ENCODE data around the gene ZNF778. TPM values are rescaled to one million over a fixed set of nuclear protein-coding genes. Genes with fewer than 3 reads are reported as not detected.
A peak's percentile ranks its signal among the peaks of the same experiment; 100 is the strongest.

Gene ZNF778
- total RNA-seq, 1 donor from 2014 or later: 15.5 TPM

DNA sequence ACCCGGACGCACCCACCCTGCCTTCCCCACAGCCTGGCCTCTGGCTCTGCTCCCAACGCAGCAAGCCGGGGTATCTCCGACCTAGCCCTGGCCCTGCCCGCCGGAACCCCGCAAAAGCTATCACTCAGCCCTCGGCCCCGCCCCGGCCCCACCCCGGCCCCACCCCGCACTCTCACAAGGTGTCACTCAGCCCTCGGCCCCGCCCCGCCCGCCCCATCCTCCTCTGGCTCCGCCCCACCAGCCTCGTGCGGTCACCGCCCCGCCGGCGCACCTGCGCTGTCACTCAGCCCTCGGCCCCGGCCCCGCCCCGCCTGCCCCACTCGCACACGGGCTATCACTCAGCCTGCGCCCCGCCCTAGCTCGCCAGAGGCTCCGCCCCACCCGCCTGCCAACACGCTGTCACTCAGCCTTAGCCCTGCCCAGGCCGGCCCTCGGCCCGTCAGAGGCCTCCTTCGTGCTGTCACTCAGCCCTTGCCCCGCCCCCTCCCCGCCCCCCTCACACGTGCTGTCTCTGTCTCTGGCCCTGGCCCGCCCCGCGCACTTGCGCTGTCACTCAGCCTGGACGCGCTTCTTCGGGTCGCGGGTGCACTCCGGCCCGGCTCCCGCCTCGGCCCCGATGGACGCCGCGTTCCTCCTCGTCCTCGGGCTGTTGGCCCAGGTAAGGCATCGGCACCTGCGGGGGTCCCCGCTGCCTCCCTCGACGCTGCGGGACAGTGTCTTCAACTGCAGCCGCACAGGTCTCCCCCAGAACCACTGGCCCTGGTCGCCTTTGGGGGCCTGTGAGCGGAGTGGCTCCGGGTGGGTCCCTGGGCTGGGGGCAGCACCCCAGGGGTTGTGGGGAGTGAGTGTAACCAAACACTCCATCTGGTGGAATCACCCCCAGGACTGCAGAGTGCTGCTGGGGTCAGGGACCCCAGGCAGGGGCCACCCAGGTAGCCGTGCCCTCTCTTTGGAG, 46.0 kb upstream of the ZNF778 start, which contains the start of gene CDH15:
Gene CDH15 (plus strand): TSS at position 533 of the 955 bp plus-strand sequence. CDS start 84 bp downstream, at position 617.
- H3K27me3 Mint-ChIP-seq (ENCODE audit: low read depth): peaks cover 22% of the 10 kb centered on the region
- TF ChIP-seq, protein P1, sequence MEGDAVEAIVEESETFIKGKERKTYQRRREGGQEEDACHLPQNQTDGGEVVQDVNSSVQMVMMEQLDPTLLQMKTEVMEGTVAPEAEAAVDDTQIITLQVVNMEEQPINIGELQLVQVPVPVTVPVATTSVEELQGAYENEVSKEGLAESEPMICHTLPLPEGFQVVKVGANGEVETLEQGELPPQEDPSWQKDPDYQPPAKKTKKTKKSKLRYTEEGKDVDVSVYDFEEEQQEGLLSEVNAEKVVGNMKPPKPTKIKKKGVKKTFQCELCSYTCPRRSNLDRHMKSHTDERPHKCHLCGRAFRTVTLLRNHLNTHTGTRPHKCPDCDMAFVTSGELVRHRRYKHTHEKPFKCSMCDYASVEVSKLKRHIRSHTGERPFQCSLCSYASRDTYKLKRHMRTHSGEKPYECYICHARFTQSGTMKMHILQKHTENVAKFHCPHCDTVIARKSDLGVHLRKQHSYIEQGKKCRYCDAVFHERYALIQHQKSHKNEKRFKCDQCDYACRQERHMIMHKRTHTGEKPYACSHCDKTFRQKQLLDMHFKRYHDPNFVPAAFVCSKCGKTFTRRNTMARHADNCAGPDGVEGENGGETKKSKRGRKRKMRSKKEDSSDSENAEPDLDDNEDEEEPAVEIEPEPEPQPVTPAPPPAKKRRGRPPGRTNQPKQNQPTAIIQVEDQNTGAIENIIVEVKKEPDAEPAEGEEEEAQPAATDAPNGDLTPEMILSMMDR (conservative IDR thresholded peaks at IDR 0.05): no peak
- no peaks in the 10 kb centered on the region for H3K9me3 Mint-ChIP-seq
- peaks cover 4% of the 10 kb centered on the region for H3K4me1 Mint-ChIP-seq
- H3K27ac Mint-ChIP-seq (ENCODE audit: unreplicated experiment): no peak within 1 kb of the TSS
- H3K36me3 Mint-ChIP-seq (ENCODE audit: low read depth): no peaks in the 10 kb centered on the region
- peak; percentile 79 for DNase-seq (ENCODE audit: low read depth, low spot score)
- peak within 1 kb of the TSS; percentile 38 for H3K4me3 Mint-ChIP-seq

DNA sequence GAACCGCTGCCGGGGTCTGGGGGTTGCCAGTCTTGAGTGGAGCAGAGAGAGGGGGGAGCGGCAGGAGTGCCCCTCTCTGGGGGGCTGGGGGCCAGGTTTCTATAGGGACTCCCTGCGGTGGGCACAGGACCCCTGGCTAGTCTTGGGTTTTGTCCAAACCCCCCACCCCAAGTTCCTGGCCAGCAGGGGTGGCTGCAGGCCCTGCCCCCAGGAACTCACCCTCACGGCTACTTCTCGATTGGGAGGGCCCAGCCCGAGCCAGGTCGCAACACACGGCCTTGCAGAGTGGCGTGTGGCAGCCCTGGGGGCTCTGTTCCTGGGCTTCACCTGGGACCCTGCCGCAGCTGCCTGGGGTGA, 45.4 kb upstream of the ZNF778 start:
- Mint-ChIP-seq H3K4me1 (peaks cover 4% of the 10 kb centered on the region), H3K4me3 (no peak overlapping the region), H3K27ac (ENCODE audit: unreplicated experiment) (no peak overlapping the region), H3K36me3 (ENCODE audit: low read depth) (no peaks in the 10 kb centered on the region), H3K9me3 (no peaks in the 10 kb centered on the region), H3K27me3 (ENCODE audit: low read depth) (peaks cover 22% of the 10 kb centered on the region)
- TF ChIP-seq, protein P1 (conservative IDR thresholded peaks at IDR 0.05): no peak
- no peak for DNase-seq (ENCODE audit: low read depth, low spot score)

DNA sequence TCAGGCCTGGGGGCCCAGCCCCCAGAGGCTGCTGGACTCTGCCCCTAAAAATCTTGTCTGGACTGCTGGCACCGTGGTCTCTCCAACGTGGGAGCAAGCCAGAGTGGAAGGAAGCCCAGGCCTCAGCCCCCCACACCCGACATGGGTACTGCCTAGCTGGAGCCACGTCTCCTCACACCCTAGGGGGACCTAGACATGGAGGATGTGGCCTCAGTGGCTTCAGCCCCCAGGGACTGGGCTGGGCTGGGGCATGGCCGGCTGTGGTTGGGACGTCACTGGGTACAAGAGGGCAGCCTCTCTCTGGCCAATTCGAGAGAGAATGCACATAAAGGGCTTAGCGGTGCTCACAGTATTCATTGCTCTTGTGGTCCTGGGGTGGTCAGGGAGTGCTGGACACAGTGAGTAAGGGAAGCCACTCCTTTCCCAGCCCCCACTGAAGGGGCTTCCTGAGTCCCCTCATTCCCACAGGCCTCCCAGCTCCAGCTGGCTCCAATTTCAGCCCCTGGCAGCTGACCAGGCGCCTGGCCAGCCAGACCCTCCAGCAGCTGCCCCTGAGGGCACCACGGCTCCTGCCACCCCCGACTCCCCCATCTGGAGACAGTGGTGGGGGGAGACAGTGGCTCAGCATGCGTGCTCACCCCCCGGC, 44.9 kb upstream of the ZNF778 start:
- H3K4me1 Mint-ChIP-seq: peaks cover 4% of the 10 kb centered on the region
- DNase-seq (ENCODE audit: low read depth, low spot score): no peak
- TF ChIP-seq, protein P1 (conservative IDR thresholded peaks at IDR 0.05): no peak
- peaks cover 22% of the 10 kb centered on the region for H3K27me3 Mint-ChIP-seq (ENCODE audit: low read depth)
- H3K27ac Mint-ChIP-seq (ENCODE audit: unreplicated experiment): no peak overlapping the region
- no peaks in the 10 kb centered on the region for H3K9me3 Mint-ChIP-seq
- no peaks in the 10 kb centered on the region for H3K36me3 Mint-ChIP-seq (ENCODE audit: low read depth)
- no peak overlapping the region for H3K4me3 Mint-ChIP-seq

DNA sequence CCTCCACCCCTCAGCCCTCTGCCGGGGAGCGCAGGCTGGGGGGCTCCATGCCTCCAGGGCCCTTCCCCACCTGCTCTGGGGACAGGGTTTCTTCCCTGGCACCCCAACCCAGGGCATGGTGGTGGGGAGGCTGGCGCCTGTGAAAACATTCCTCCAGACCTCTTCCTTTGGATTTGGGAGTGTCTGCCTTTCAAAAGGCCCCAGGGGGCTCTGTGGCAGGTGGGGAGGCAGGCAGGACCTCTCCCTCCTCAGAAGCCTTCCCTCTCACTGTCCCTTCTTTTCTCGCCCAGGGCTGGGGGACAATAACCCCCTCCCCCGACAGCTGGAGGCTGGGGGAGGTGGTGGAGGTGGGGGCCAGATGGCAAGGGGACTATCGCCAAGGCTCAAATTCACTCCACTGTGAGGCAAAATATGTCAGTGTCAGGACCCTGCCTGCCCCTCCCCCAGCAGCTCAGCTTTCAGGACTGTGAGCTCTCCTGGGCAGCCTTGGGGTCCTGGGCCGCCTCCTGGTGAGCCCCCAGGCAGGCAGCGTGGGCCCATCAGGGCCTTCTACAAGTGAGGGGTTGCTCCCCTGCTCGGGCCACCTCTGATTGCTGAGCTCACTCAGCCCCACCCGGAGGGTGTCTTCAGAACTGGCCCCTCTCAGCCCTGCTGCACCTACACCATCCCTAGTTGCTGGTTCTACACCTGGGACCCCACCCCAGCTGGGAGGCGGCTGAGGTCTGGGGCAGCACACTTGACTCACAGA, 44.2 kb upstream of the ZNF778 start:
- H3K9me3 Mint-ChIP-seq: no peaks in the 10 kb centered on the region
- DNase-seq (ENCODE audit: low read depth, low spot score): no peak
- H3K27ac Mint-ChIP-seq (ENCODE audit: unreplicated experiment): no peak overlapping the region
- H3K27me3 Mint-ChIP-seq (ENCODE audit: low read depth): peaks cover 22% of the 10 kb centered on the region
- H3K4me3 Mint-ChIP-seq: no peak overlapping the region
- TF ChIP-seq, protein P1 (conservative IDR thresholded peaks at IDR 0.05): no peak
- no peaks in the 10 kb centered on the region for H3K36me3 Mint-ChIP-seq (ENCODE audit: low read depth)
- peaks cover 4% of the 10 kb centered on the region for H3K4me1 Mint-ChIP-seq

DNA sequence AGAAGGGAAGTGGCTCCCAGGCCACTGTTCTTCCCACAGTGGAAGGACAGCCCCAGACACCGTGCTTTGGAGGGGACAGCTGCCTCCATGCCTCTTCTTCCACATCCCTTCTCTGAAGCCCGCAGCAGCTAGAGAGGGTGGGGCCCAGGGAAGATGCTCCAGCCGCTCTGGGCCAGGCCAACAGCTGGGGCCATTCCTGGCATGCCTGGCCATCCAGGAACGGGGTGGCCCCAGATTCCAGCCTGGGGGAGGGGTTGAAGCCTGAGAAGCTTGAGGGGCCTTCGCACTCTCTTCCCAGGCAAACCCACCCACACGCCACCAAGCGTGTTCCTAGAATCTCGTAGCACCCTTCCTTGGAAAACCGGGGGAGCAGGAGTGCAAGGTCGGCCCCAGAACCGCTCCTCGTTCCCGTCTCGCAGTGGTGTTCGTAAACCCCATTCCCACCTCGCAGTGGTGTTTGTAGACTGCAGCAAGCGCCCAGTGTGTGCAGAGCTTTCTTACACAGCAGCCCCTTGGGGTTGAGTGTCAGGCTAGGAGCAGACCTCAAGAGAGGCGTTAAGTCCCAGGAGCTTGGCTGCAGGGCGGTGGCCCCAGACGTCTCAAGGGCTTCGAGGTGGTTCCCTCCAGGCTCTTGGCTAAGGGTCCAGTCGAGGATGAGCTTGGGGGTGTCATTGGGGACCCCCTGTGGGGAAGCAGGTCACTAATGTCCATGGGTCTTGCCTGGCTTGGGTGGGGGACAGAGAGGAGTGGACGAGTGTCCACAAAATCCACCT, 43.3 kb upstream of the ZNF778 start:
- Mint-ChIP-seq H3K36me3 (ENCODE audit: low read depth) (no peaks in the 10 kb centered on the region), H3K27ac (ENCODE audit: unreplicated experiment) (no peak overlapping the region), H3K27me3 (ENCODE audit: low read depth) (peaks cover 19% of the 10 kb centered on the region), H3K9me3 (no peaks in the 10 kb centered on the region), H3K4me3 (no peak overlapping the region), H3K4me1 (peaks cover 4% of the 10 kb centered on the region)
- TF ChIP-seq, protein P1 (conservative IDR thresholded peaks at IDR 0.05): no peak
- DNase-seq (ENCODE audit: low read depth, low spot score): no peak

All from neural crest cell (in vitro differentiated cells).